CD4-positive, alpha-beta T cell (primary cell): ENCODE results near the gene HPSE. TPM values are rescaled to one million over a fixed set of nuclear protein-coding genes. Genes with fewer than 3 reads are reported as not detected.

ENCODE experiments used
- ATAC-seq: fragments of 200-7000 bp; cut with Tn5 transposase; one replicate; pipeline ENCODE4 v1.10.0; 2022; ENCODE audit warnings: mild to moderate bottlenecking; ENCODE audit not compliant: poor library complexity
- CTCF ChIA-PET: fragments of 350-600 bp; sonication (Branson Sonifier 250); formaldehyde crosslinking; loops from one replicate; lab custom pipeline; 2021; ENCODE audit warnings: antibody characterized with exemption, inconsistent platforms; lab: Charles Lee
- POLR2A ChIA-PET: fragments of 350-600 bp; sonication (Branson Sonifier 250); formaldehyde crosslinking; loops from one replicate; lab custom pipeline; 2021; ENCODE audit warnings: antibody characterized with exemption, inconsistent platforms; lab: Charles Lee
- DNase-seq, 14 experiments: peaks; one replicate each; pipeline ENCODE4 v3.0.0-alpha.2; 2013 to 2020; ENCODE audit warnings: mixed read lengths in 2 of 14
- H3K27ac ChIP-seq, 2 donors: one replicate each; pipeline versions ENCODE4 v1.5.1 to v1.7.0; 2013; ENCODE audit warnings: low read length in 2 of 2, low read depth in 1 of 2, mild to moderate bottlenecking in 1 of 2
- H3K27me3 ChIP-seq, 2 experiments: 1 replicate in 1 of 2; 2 replicates in 1 of 2; pipeline versions ENCODE4 v1.6.1 to v1.7.0; 2013; ENCODE audit warnings: low read length in 2 of 2, control low read depth in 1 of 2, mild to moderate bottlenecking in 1 of 2, moderate library complexity in 1 of 2; ENCODE audit not compliant: insufficient read depth in 2 of 2, control insufficient read depth in 1 of 2
- H3K36me3 ChIP-seq: one replicate; pipeline ENCODE4 v1.6.1; 2013; ENCODE audit warnings: low read length, control low read depth; ENCODE audit not compliant: insufficient read depth
- H3K4me1 ChIP-seq: one replicate; pipeline ENCODE4 v1.6.1; 2013; ENCODE audit warnings: low read length, control low read depth; ENCODE audit not compliant: insufficient read depth
- H3K4me3 ChIP-seq: one replicate; pipeline ENCODE4 v1.5.1; 2013; ENCODE audit warnings: mild to moderate bottlenecking, low read length, moderate library complexity
- H3K9me3 ChIP-seq, 2 experiments: 1 replicate in 1 of 2; 2 replicates in 1 of 2; pipeline versions ENCODE4 v1.6.1 to v1.7.0; 2013; ENCODE audit warnings: low read length in 2 of 2, mild to moderate bottlenecking in 2 of 2, control low read depth in 1 of 2, moderate library complexity in 1 of 2; ENCODE audit not compliant: control insufficient read depth in 1 of 2, insufficient read depth in 1 of 2
- H3K27ac Mint-ChIP-seq: one replicate; pipeline ENCODE4 v1.8.0; 2020; ENCODE audit warnings: mixed read lengths
- H3K27me3 Mint-ChIP-seq: one replicate; pipeline ENCODE4 v1.8.0; 2021; ENCODE audit warnings: mixed read lengths
- H3K36me3 Mint-ChIP-seq: one replicate; pipeline ENCODE4 v1.8.0; 2021; ENCODE audit warnings: low read depth, mixed read lengths
- H3K4me1 Mint-ChIP-seq: one replicate; pipeline ENCODE4 v1.8.0; 2021; ENCODE audit warnings: low read depth, mixed read lengths
- H3K4me3 Mint-ChIP-seq: one replicate; pipeline ENCODE4 v1.8.0; 2020; ENCODE audit warnings: mild to moderate bottlenecking, mixed read lengths
- H3K9me3 Mint-ChIP-seq: one replicate; pipeline ENCODE4 v1.8.0; 2020; ENCODE audit warnings: mixed read lengths
- CTCF ChIP-seq: fragments of 200-600 bp; IDR thresholded peaks from one replicate; pipeline ENCODE4 v1.8.0; 2022; ENCODE audit warnings: antibody characterized with exemption, mild to moderate bottlenecking
- intact Hi-C, 2 experiments: fragments of 100-400 bp; cut with DNase I in 1 of 2; cut with micrococcal nuclease in 1 of 2; formaldehyde crosslinking; loops; one replicate each; pipeline versions ENCODE4 v1.15.1 to v1.9.0; 2023 to 2025; cut with DNase I, micrococcal nuclease
- total RNA-seq, 174 experiments: library from RNA in 2 of 174; stranded (reverse) in 2 of 174; gene quantifications; one replicate each; pipeline ENCODE4 v1.2.3 and lab custom pipeline; 2021 to 2026

The HPSE gene
- total RNA-seq, 2 experiments from 2014 or later, result 1.5 to 2.1 TPM

GRCh38 chr4:83371235-83371634 lies 36.6 kb upstream of the HPSE start:
- Mint-ChIP-seq H3K4me3 (no peak overlapping the region), H3K27me3 (no peaks in the 10 kb centered on the region), H3K27ac (no peak overlapping the region), H3K36me3 (peaks cover 2% of the 10 kb centered on the region), H3K9me3 (no peaks in the 10 kb centered on the region), H3K4me1 (no peaks in the 10 kb centered on the region)
- ATAC-seq (no peak), DNase-seq (no peak)
- Histone ChIP-seq H3K27ac (no peak overlapping the region), H3K4me1 (no peaks in the 10 kb centered on the region), H3K27me3 (no peaks in the 10 kb centered on the region), H3K36me3 (no peaks in the 10 kb centered on the region), H3K9me3 (no peaks in the 10 kb centered on the region), H3K4me3 (no peak overlapping the region)
- ChIA-PET POLR2A (no interaction called here), CTCF (interaction anchor here (1.7 kb wide), 1 partner anchor 20 kb away, joined by 3 read pairs; no protein-coding TSS in a partner anchor)
- intact Hi-C loops, result no loop called here
- no peak for TF ChIP-seq CTCF

- no peaks in the 10 kb centered on the region for H3K4me1 ChIP-seq
- POLR2A ChIA-PET, result no interaction called here
- H3K4me3 Mint-ChIP-seq, result no peak overlapping the region
- intact Hi-C loops, result no loop called here
- no peaks in the 10 kb centered on the region for H3K27me3 Mint-ChIP-seq
- no peaks in the 10 kb centered on the region for H3K9me3 Mint-ChIP-seq
- no peaks in the 10 kb centered on the region for H3K4me1 Mint-ChIP-seq
- CTCF ChIA-PET, result interaction anchor here (1.7 kb wide), 1 partner anchor 20 kb away, joined by 3 read pairs; no protein-coding TSS in a partner anchor
- H3K27ac Mint-ChIP-seq, result no peak overlapping the region
- no peaks in the 10 kb centered on the region for H3K36me3 Mint-ChIP-seq
- no peaks in the 10 kb centered on the region for H3K36me3 ChIP-seq
- DNase-seq (peak in 2 of 14 experiments; percentile 13 to 27), ATAC-seq (no peak)
- TF ChIP-seq CTCF, result no peak
- no peak overlapping the region for H3K4me3 ChIP-seq
- no peaks in the 10 kb centered on the region for H3K9me3 ChIP-seq
- H3K27ac ChIP-seq, result no peak overlapping the region
- H3K27me3 ChIP-seq, result no peaks in the 10 kb centered on the region
Measured at GRCh38 chr4:83370640-83370906, 35.9 kb upstream of the HPSE start.

- ChIA-PET CTCF (interaction anchor here (1.7 kb wide), 1 partner anchor 19 kb away, joined by 3 read pairs; no protein-coding TSS in a partner anchor), POLR2A (no interaction called here)
- Mint-ChIP-seq H3K4me1 (no peaks in the 10 kb centered on the region), H3K27me3 (no peaks in the 10 kb centered on the region), H3K36me3 (no peaks in the 10 kb centered on the region), H3K9me3 (no peaks in the 10 kb centered on the region), H3K4me3 (no peak overlapping the region), H3K27ac (no peak overlapping the region)
- no peak for TF ChIP-seq CTCF
- DNase-seq (peak in 2 of 14 experiments; percentile 15 to 26), ATAC-seq (no peak)
- Histone ChIP-seq H3K4me1 (no peaks in the 10 kb centered on the region), H3K9me3 (no peaks in the 10 kb centered on the region), H3K4me3 (no peak overlapping the region), H3K27ac (no peak overlapping the region), H3K27me3 (no peaks in the 10 kb centered on the region), H3K36me3 (no peaks in the 10 kb centered on the region)
- intact Hi-C loops, result no loop called here
Measured at GRCh38 chr4:83369831-83370639, 35.4 kb upstream of the HPSE start.
